Measurements from ENCODE around the gene SART3. TPM values are rescaled to one million over a fixed set of nuclear protein-coding genes. Genes with fewer than 3 reads are reported as not detected.
A peak's percentile ranks its signal among the peaks of the same experiment; 100 is the strongest.
"Not testable (repeated sequence)": the region's sequence is repeated elsewhere in the genome, so short reads cannot be mapped to it uniquely, and the experiment has no call there.

The SART3 gene
- total RNA-seq, 2 donors from 2014 or later: 54.1 to 112 TPM

DNA sequence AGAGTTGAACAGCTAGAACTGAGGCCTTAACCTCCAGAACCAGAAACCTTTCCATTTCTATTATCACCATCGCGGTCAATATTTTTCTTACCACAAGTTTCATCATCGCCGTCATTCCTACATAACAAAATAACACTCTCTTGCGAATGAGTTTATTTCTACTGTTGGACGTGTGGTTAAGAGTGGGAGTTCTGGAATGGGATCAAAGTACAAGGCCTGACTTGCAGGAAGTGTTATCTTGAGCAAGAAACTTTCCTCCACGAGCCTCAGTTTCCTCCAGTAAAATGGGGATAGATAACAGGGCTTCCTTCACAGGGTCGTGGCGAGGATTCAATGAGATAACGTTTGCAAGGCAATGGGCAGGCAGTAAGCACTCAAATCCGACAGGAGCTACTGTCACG is 652 bp downstream of the SART3 start:
- H3K4me1 ChIP-seq (replicated peaks): no peaks in the 10 kb centered on the region
- H3K27ac ChIP-seq: peak overlapping the region; percentile 88
- no peaks in the 10 kb centered on the region for H3K27me3 ChIP-seq (replicated peaks; ENCODE audit: insufficient read depth)
- no peak for TF ChIP-seq POLR2AphosphoS5 (IDR thresholded peaks at IDR 0.05)
- no peak for TF ChIP-seq CTCF (IDR thresholded peaks at IDR 0.05)
- TF ChIP-seq POLR2A (IDR thresholded peaks at IDR 0.05): no peak
- H3K9me3 ChIP-seq: no peaks in the 10 kb centered on the region
- DNase-seq (ENCODE audit: low spot score): no peak
- H3K4me3 ChIP-seq: peak overlapping the region; percentile 89 to 97
- intact Hi-C loops (cut with DNase I): loop anchor here (5.0 kb wide), 2 partner anchors 297 to 532 kb away; partner anchors contain the start of genes ALKBH2 and SSH1
- under 1% methylated on average over 12 of the region's 12 CpGs for WGBS
- H3K36me3 ChIP-seq: no peaks in the 10 kb centered on the region

DNA sequence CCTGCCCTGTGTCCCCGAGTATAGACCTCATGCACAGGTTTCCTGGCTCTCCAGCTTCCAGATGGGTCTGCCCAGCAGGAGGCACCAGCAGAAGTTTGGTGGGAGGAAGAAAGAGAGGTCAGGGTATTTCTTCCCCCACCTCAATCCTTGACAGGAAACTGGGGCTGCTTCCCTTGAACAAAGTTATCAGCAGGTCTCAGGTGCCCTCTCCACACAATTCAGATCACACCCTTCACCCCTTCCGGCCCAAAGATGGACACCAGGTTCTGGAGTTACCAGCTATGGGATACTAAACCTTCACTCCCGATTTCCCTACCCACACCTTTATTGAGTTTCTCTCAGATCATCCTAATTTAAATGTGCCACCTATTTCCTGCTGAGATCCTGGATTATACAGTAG is 1.2 kb downstream of the SART3 start:
- DNase-seq (ENCODE audit: low spot score): no peak
- no peaks in the 10 kb centered on the region for H3K36me3 ChIP-seq
- intact Hi-C loops (cut with DNase I): loop anchor here (5.0 kb wide), 2 partner anchors 298 to 533 kb away; partner anchors contain the start of genes ALKBH2 and SSH1
- peak overlapping the region; percentile 89 to 97 for H3K4me3 ChIP-seq
- no peak overlapping the region for H3K27ac ChIP-seq
- no peaks in the 10 kb centered on the region for H3K4me1 ChIP-seq (replicated peaks)
- TF ChIP-seq CTCF (IDR thresholded peaks at IDR 0.05) (no peak), POLR2A (IDR thresholded peaks at IDR 0.05) (no peak), POLR2AphosphoS5 (IDR thresholded peaks at IDR 0.05) (no peak)
- no peaks in the 10 kb centered on the region for H3K27me3 ChIP-seq (replicated peaks; ENCODE audit: insufficient read depth)
- 69% methylated on average over 3 of the region's 3 CpGs for WGBS
- H3K9me3 ChIP-seq: no peaks in the 10 kb centered on the region

DNA sequence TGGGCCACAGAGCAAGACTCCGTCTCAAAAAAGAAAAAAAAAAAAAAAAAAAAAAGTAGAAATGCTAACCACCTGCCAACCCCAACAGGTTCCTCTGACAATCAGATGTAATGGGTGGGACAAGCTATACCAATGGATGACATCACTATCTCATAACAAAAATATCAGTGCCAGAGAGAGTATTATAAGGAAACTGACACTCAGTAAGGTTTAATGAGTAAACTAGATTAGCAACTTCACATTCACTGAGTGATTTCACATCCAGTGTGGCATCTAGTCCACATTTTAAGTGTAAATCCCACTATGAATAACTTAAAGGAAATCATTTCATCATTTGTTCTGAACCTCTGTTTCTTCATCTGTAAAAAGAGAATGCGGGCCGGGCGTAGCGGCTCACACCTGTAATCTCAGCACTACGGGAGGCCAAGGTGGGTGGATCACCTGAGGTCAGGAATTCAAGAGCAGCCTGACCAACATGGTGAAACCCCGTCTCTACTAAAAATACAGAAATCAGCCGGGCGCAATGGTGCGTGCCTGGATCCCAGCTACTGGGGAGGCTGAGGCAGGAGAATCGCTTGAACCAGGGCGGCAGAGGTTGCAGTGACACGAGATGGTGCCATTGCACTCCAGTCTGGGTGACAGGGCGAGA is 1.8 kb downstream of the SART3 start:
- 80% methylated on average over 14 of the region's 14 CpGs for WGBS
- no peak for TF ChIP-seq CTCF (IDR thresholded peaks at IDR 0.05)
- no peak for TF ChIP-seq POLR2AphosphoS5 (IDR thresholded peaks at IDR 0.05)
- no peak for TF ChIP-seq POLR2A (IDR thresholded peaks at IDR 0.05)
- Histone ChIP-seq H3K4me3 (no peak overlapping the region), H3K4me1 (replicated peaks) (no peaks in the 10 kb centered on the region), H3K9me3 (no peaks in the 10 kb centered on the region), H3K27me3 (replicated peaks; ENCODE audit: insufficient read depth) (no peaks in the 10 kb centered on the region), H3K27ac (no peak overlapping the region), H3K36me3 (no peaks in the 10 kb centered on the region)
- intact Hi-C loops (cut with DNase I): no loop called here
- no peak for DNase-seq (ENCODE audit: low spot score)

GRCh38 chr12:108555383-108555782 is 5.6 kb downstream of the SART3 start:
- H3K9me3 ChIP-seq; DNase-seq (ENCODE audit: low spot score); H3K4me1 ChIP-seq (replicated peaks); H3K27me3 ChIP-seq (replicated peaks; ENCODE audit: insufficient read depth); H3K4me3 ChIP-seq; intact Hi-C loops (cut with DNase I); H3K36me3 ChIP-seq; H3K27ac ChIP-seq: not testable (repeated sequence)
- 86% methylated on average over 9 of the region's 9 CpGs for WGBS

- Histone ChIP-seq H3K36me3 (no peaks in the 10 kb centered on the region), H3K27ac (no peak overlapping the region), H3K4me1 (replicated peaks) (peaks cover 2% of the 10 kb centered on the region), H3K4me3 (no peak overlapping the region), H3K27me3 (replicated peaks; ENCODE audit: insufficient read depth) (no peaks in the 10 kb centered on the region), H3K9me3 (no peaks in the 10 kb centered on the region)
- TF ChIP-seq CTCF (IDR thresholded peaks at IDR 0.05): no peak
- TF ChIP-seq POLR2A (IDR thresholded peaks at IDR 0.05): no peak
- TF ChIP-seq POLR2AphosphoS5 (IDR thresholded peaks at IDR 0.05): no peak
- WGBS: 93% methylated on average over 5 of the region's 5 CpGs
- intact Hi-C loops (cut with DNase I): no loop called here
- no peak for DNase-seq (ENCODE audit: low spot score)
Observed at GRCh38 chr12:108553799-108554198, 7.2 kb downstream of the SART3 start.

All from prostate gland (tissue), 2 donors.